HPDE6-E6E7 (cell line): Measurements from ENCODE around the gene ZNF232.
"Not testable (repeated sequence)": the region's sequence is repeated elsewhere in the genome, so short reads cannot be mapped to it uniquely, and the experiment has no call there.

Experiments
- DNase-seq: peaks from one replicate; pipeline ENCODE4 v3.0.0; 2011; ENCODE audit warnings: missing footprints; ENCODE audit errors: extremely low spot score

ZNF232 gene

GRCh38 chr17:5129770-5130169 is 18.1 kb upstream of the ZNF232 start:
- DNase-seq = not testable (repeated sequence)

GRCh38 chr17:5128905-5129535 is 17.3 kb upstream of the ZNF232 start:
- DNase-seq = no peak

GRCh38 chr17:5128387-5128786 is 16.7 kb upstream of the ZNF232 start:
- DNase-seq = not testable (repeated sequence)

GRCh38 chr17:5127910-5128309 is 16.2 kb upstream of the ZNF232 start:
- no peak for DNase-seq

GRCh38 chr17:5126719-5127488 is 15.2 kb upstream of the ZNF232 start:
- no peak for DNase-seq

GRCh38 chr17:5124896-5125295 is 13.2 kb upstream of the ZNF232 start:
- not testable (repeated sequence) for DNase-seq

GRCh38 chr17:5124125-5124760 is 12.6 kb upstream of the ZNF232 start:
- not testable (repeated sequence) for DNase-seq

- no peak for DNase-seq
Measured at GRCh38 chr17:5123343-5124124, 11.9 kb upstream of the ZNF232 start.

- DNase-seq = no peak
Measured at GRCh38 chr17:5122586-5123342, 11.1 kb upstream of the ZNF232 start.

GRCh38 chr17:5122056-5122455 is 10.4 kb upstream of the ZNF232 start:
- DNase-seq = not testable (repeated sequence)

GRCh38 chr17:5121186-5121841 is 9.6 kb upstream of the ZNF232 start:
- no peak for DNase-seq

- DNase-seq = not testable (repeated sequence)
Measured at GRCh38 chr17:5120436-5121185, 8.9 kb upstream of the ZNF232 start.

- no peak for DNase-seq
Measured at GRCh38 chr17:5120036-5120435, 8.4 kb upstream of the ZNF232 start.

- no peak for DNase-seq
Measured at GRCh38 chr17:5118219-5118618, 6.5 kb upstream of the ZNF232 start.

GRCh38 chr17:5115673-5116651 is 4.3 kb upstream of the ZNF232 start, which contains the start of gene USP6:
Gene USP6, plus strand, starts transcription at chr17:5116032. Its CDS starts 14,336 bp downstream, at chr17:5130368.
- no peak for DNase-seq

GRCh38 chr17:5110816-5111215 is 862 bp downstream of the ZNF232 start:
- DNase-seq = no peak

GRCh38 chr17:5100832-5101231 is 10.8 kb downstream of the ZNF232 start:
- DNase-seq = no peak

GRCh38 chr17:5099271-5099670 is 12.4 kb downstream of the ZNF232 start:
- DNase-seq = no peak
